ENCODE results near the gene ECT2.
"Not testable (repeated sequence)": the region's sequence is repeated elsewhere in the genome, so short reads cannot be mapped to it uniquely, and the experiment has no call there.

ECT2 gene

GRCh38 chr3:172735014-172735413 lies 15.5 kb upstream of the ECT2 start:
- in situ Hi-C loops (cut with MboI; ENCODE audit: low sequenced_read_pairs) = no loop called here

- in situ Hi-C loops (cut with MboI; ENCODE audit: low sequenced_read_pairs) = no loop called here
Observed at GRCh38 chr3:172739462-172739861, 11.1 kb upstream of the ECT2 start.

- in situ Hi-C loops (cut with MboI; ENCODE audit: low sequenced_read_pairs) = no loop called here
Observed at GRCh38 chr3:172746475-172746874, 4.1 kb upstream of the ECT2 start.

GRCh38 chr3:172749230-172749965 lies 1.1 kb upstream of the ECT2 start:
- in situ Hi-C loops (cut with MboI; ENCODE audit: low sequenced_read_pairs) = no loop called here

- in situ Hi-C loops (cut with MboI; ENCODE audit: low sequenced_read_pairs) = no loop called here
Observed at GRCh38 chr3:172750069-172750367, 508 bp upstream of the ECT2 start.

- in situ Hi-C loops (cut with MboI; ENCODE audit: low sequenced_read_pairs) = no loop called here
Observed at GRCh38 chr3:172751175-172751704, 714 bp downstream of the ECT2 start.

- in situ Hi-C loops (cut with MboI; ENCODE audit: low sequenced_read_pairs) = no loop called here
Observed at GRCh38 chr3:172752651-172753050, 2.1 kb downstream of the ECT2 start.

GRCh38 chr3:172753125-172753524 lies 2.6 kb downstream of the ECT2 start:
- in situ Hi-C loops (cut with MboI; ENCODE audit: low sequenced_read_pairs) = no loop called here

GRCh38 chr3:172760416-172760815 lies 9.9 kb downstream of the ECT2 start:
- in situ Hi-C loops (cut with MboI; ENCODE audit: low sequenced_read_pairs) = not testable (repeated sequence)

GRCh38 chr3:172766241-172766640 lies 15.7 kb downstream of the ECT2 start:
- in situ Hi-C loops (cut with MboI; ENCODE audit: low sequenced_read_pairs) = no loop called here

GRCh38 chr3:172766718-172767405 lies 16.3 kb downstream of the ECT2 start:
- in situ Hi-C loops (cut with MboI; ENCODE audit: low sequenced_read_pairs) = no loop called here

GRCh38 chr3:172770382-172770781 lies 19.9 kb downstream of the ECT2 start:
- in situ Hi-C loops (cut with MboI; ENCODE audit: low sequenced_read_pairs) = no loop called here

GRCh38 chr3:172771672-172772071 lies 21.1 kb downstream of the ECT2 start:
- in situ Hi-C loops (cut with MboI; ENCODE audit: low sequenced_read_pairs) = no loop called here

GRCh38 chr3:172776049-172776717 lies 25.7 kb downstream of the ECT2 start:
- in situ Hi-C loops (cut with MboI; ENCODE audit: low sequenced_read_pairs) = no loop called here

GRCh38 chr3:172777901-172778300 lies 27.4 kb downstream of the ECT2 start:
- in situ Hi-C loops (cut with MboI; ENCODE audit: low sequenced_read_pairs) = no loop called here

- in situ Hi-C loops (cut with MboI; ENCODE audit: low sequenced_read_pairs) = no loop called here
Observed at GRCh38 chr3:172782235-172782634, 31.7 kb downstream of the ECT2 start.

GRCh38 chr3:172786036-172786435 lies 35.5 kb downstream of the ECT2 start:
- in situ Hi-C loops (cut with MboI; ENCODE audit: low sequenced_read_pairs) = no loop called here

GRCh38 chr3:172787019-172787418 lies 36.5 kb downstream of the ECT2 start:
- in situ Hi-C loops (cut with MboI; ENCODE audit: low sequenced_read_pairs) = no loop called here

- in situ Hi-C loops (cut with MboI; ENCODE audit: low sequenced_read_pairs) = no loop called here
Observed at GRCh38 chr3:172787746-172788145, 37.2 kb downstream of the ECT2 start.

GRCh38 chr3:172799246-172799645 lies 48.7 kb downstream of the ECT2 start:
- in situ Hi-C loops (cut with MboI; ENCODE audit: low sequenced_read_pairs) = no loop called here

GRCh38 chr3:172800156-172800555 lies 49.6 kb downstream of the ECT2 start:
- in situ Hi-C loops (cut with MboI; ENCODE audit: low sequenced_read_pairs) = no loop called here

- in situ Hi-C loops (cut with MboI; ENCODE audit: low sequenced_read_pairs) = no loop called here
Observed at GRCh38 chr3:172803489-172803888, 53.0 kb downstream of the ECT2 start.
